Measurements from ENCODE around the gene CPB2.

Gene CPB2

DNA sequence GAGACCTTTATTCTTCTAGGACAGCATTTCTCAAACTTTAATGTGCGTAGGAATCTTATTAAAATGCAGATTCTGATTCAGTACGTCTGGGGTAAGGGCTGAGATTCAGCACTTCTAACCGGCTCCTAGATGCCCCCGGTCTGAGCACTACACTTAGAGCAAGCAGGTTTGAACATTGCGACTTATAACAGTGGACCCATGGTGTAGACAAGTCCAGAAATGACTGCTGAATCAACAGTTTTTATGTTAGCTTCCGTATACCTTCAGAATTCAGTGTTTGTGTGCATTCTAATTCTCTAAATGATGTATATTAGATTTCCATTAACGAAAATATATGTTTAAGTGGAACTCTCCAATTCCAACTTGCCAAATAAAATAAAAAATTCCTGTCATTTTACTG is 17.5 kb upstream of the CPB2 start:
- Histone ChIP-seq H3K9me2 (replicated peaks; ENCODE audit: low read depth, low read length) (no peaks in the 10 kb centered on the region), H3K9me3 (ENCODE audit: insufficient read depth, low read depth, low read length) (peaks cover 8% of the 10 kb centered on the region; the same call in 1 of the 2 replicates), H4K20me1 (ENCODE audit: insufficient read depth, low read length, poor library complexity, severe bottlenecking) (no peaks in the 10 kb centered on the region), H3K9ac (ENCODE audit: low read depth, low read length, poor library complexity, severe bottlenecking) (peak overlapping the region; percentile 94), H3K27me3 (ENCODE audit: insufficient read depth, low read length, poor library complexity, severe bottlenecking) (no peaks in the 10 kb centered on the region), H3K4me1 (ENCODE audit: insufficient read depth, low read length, poor library complexity, severe bottlenecking) (peaks cover 76% of the 10 kb centered on the region), H3K4me2 (ENCODE audit: low read depth, low read length, poor library complexity, severe bottlenecking) (peak overlapping the region; percentile 83), H3K79me2 (ENCODE audit: insufficient read depth, low read length) (0 out of 2 replicates have a peak, but pooled peaks cover 4% of the 10 kb centered on the region), H2AFZ (ENCODE audit: low read length) (no peak overlapping the region), H3F3A (ENCODE audit: low read depth) (peaks cover 17% of the 10 kb centered on the region), H3K36me3 (ENCODE audit: insufficient read depth, low read length) (peaks cover 12% of the 10 kb centered on the region; the same call in 1 of the 2 replicates), H3K4me3 (ENCODE audit: low read length, poor library complexity, severe bottlenecking) (no peak overlapping the region)
- TF ChIP-seq EZH2phosphoT487 (IDR thresholded peaks at IDR 0.05; ENCODE audit: borderline replicate concordance), result no peak
- TF ChIP-seq, protein P1, sequence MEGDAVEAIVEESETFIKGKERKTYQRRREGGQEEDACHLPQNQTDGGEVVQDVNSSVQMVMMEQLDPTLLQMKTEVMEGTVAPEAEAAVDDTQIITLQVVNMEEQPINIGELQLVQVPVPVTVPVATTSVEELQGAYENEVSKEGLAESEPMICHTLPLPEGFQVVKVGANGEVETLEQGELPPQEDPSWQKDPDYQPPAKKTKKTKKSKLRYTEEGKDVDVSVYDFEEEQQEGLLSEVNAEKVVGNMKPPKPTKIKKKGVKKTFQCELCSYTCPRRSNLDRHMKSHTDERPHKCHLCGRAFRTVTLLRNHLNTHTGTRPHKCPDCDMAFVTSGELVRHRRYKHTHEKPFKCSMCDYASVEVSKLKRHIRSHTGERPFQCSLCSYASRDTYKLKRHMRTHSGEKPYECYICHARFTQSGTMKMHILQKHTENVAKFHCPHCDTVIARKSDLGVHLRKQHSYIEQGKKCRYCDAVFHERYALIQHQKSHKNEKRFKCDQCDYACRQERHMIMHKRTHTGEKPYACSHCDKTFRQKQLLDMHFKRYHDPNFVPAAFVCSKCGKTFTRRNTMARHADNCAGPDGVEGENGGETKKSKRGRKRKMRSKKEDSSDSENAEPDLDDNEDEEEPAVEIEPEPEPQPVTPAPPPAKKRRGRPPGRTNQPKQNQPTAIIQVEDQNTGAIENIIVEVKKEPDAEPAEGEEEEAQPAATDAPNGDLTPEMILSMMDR (conservative IDR thresholded peaks at IDR 0.05; ENCODE audit: low read length), result no peak

DNA sequence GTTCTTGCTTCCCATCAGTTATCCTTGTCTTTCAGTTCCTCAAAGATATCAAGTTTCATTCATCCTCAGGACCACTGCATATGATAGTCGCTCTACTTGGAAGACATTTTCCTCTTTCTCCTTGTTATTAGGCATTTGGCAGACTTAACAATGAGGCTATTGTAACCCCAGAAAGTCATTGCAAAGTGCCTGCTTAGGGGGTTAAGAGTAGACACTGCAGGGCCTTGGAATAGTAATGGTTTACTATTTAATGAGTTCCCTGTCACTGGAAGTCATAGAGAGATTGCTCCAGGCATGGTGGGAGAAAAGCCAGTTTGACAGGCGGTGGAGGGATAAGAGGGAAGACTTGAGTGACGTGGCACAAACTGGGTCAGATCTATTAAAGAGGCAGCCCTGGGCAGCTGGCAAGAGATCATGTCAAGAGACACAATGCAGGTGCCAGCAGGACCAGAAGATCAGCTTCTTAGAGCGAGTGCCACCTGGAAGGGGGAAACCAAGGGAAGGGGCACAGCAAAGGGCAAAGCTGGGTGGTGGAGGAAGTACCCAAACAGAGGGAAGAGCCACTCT is 16.8 kb upstream of the CPB2 start:
- H4K20me1 ChIP-seq (ENCODE audit: insufficient read depth, low read length, poor library complexity, severe bottlenecking), result no peaks in the 10 kb centered on the region
- H3K4me2 ChIP-seq (ENCODE audit: low read depth, low read length, poor library complexity, severe bottlenecking), result peak overlapping the region; percentile 35

DNA sequence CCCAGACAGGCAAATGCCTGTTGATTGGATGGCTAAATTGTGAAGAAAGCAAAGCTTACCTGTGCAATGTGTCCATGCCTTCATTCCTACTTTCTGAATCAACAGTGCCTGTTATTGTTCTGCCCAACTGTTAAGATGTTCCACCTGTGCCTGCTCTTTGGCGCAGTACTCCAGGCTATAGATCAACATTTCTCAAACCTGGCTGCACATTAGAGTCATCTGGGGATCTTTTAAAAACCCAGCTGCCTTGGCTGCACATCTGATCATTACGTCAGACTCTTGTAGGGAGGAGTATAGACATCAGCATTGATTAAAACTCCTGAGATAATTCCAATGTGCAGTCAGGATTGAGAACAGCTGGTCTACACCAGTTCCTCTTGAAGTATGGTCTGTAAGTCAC is 16.2 kb upstream of the CPB2 start:
- TF ChIP-seq, protein P1 (conservative IDR thresholded peaks at IDR 0.05; ENCODE audit: low read length), result no peak
- no peak for TF ChIP-seq EZH2phosphoT487 (IDR thresholded peaks at IDR 0.05; ENCODE audit: borderline replicate concordance)
- Histone ChIP-seq H3K27me3 (ENCODE audit: insufficient read depth, low read length, poor library complexity, severe bottlenecking) (no peaks in the 10 kb centered on the region), H3K36me3 (ENCODE audit: insufficient read depth, low read length) (peaks cover under 1% of the 10 kb centered on the region; the same call in 1 of the 2 replicates), H2AFZ (ENCODE audit: low read length) (0 out of 2 replicates have a peak overlapping the region, but pooled peaks have one; percentile 15), H3K79me2 (ENCODE audit: insufficient read depth, low read length) (0 out of 2 replicates have a peak, but pooled peaks cover 4% of the 10 kb centered on the region), H3K4me1 (ENCODE audit: insufficient read depth, low read length, poor library complexity, severe bottlenecking) (peaks cover 69% of the 10 kb centered on the region), H3K9me2 (replicated peaks; ENCODE audit: low read depth, low read length) (no peaks in the 10 kb centered on the region), H3K4me2 (ENCODE audit: low read depth, low read length, poor library complexity, severe bottlenecking) (no peak overlapping the region), H3K9me3 (ENCODE audit: insufficient read depth, low read depth, low read length) (peaks cover 8% of the 10 kb centered on the region; the same call in 1 of the 2 replicates), H3F3A (ENCODE audit: low read depth) (peaks cover 12% of the 10 kb centered on the region), H4K20me1 (ENCODE audit: insufficient read depth, low read length, poor library complexity, severe bottlenecking) (no peaks in the 10 kb centered on the region), H3K9ac (ENCODE audit: low read depth, low read length, poor library complexity, severe bottlenecking) (no peak overlapping the region), H3K4me3 (ENCODE audit: low read length, poor library complexity, severe bottlenecking) (no peak overlapping the region)

More for the DNA sequence above, 16.8 kb upstream of the CPB2 start:
- Histone ChIP-seq H3F3A (ENCODE audit: low read depth) (peaks cover 16% of the 10 kb centered on the region), H3K36me3 (ENCODE audit: insufficient read depth, low read length) (peaks cover 6% of the 10 kb centered on the region; the same call in 1 of the 2 replicates), H3K4me1 (ENCODE audit: insufficient read depth, low read length, poor library complexity, severe bottlenecking) (peaks cover 74% of the 10 kb centered on the region), H3K79me2 (ENCODE audit: insufficient read depth, low read length) (0 out of 2 replicates have a peak, but pooled peaks cover 4% of the 10 kb centered on the region), H3K4me3 (ENCODE audit: low read length, poor library complexity, severe bottlenecking) (no peak overlapping the region), H3K9ac (ENCODE audit: low read depth, low read length, poor library complexity, severe bottlenecking) (peak overlapping the region; percentile 94), H3K27me3 (ENCODE audit: insufficient read depth, low read length, poor library complexity, severe bottlenecking) (no peaks in the 10 kb centered on the region), H2AFZ (ENCODE audit: low read length) (no peak overlapping the region), H3K9me2 (replicated peaks; ENCODE audit: low read depth, low read length) (no peaks in the 10 kb centered on the region), H3K9me3 (ENCODE audit: insufficient read depth, low read depth, low read length) (peaks cover 8% of the 10 kb centered on the region; the same call in 1 of the 2 replicates)
- TF ChIP-seq, protein P1 (conservative IDR thresholded peaks at IDR 0.05; ENCODE audit: low read length), result no peak
- no peak for TF ChIP-seq EZH2phosphoT487 (IDR thresholded peaks at IDR 0.05; ENCODE audit: borderline replicate concordance)

Data from Loucy (cell line).